ENCODE data around the gene POU6F1. TPM values are rescaled to one million over a fixed set of nuclear protein-coding genes. Genes with fewer than 3 reads are reported as not detected.

The POU6F1 gene
- total and polyA plus RNA-seq, 2 of the 8 experiments (the other 6 are each of a cell fraction or from before 2014, with no cell fraction given), result 5.6 to 8.7 TPM

DNA sequence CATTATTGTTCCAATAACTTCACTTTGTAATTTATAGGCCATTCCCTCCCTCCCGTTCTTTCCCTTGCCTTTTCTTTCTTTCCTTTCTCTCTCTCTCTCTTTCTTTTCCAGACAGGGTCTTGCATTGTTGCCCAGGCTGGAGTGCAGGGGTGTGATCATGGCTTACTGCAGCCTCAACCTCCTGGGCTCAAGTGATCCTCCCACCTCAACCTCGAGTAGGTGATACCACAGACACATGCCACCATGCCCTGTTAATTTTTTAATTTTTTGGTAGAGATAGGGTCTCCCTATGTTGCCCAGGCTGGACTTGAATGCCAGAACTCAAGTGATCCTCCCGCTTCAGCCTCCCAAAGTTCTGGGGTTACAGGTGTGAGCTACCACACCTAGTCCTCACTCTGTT, 6.8 kb upstream of the POU6F1 start (continued):
- TF ChIP-seq KDM4A (IDR thresholded peaks at IDR 0.05; ENCODE audit: low read depth, low read length, severe bottlenecking) (no peak), TAF1 (IDR thresholded peaks at IDR 0.05; ENCODE audit: low read depth, low read length) (no peak)

Data from H1 (cell line).